Adipose tissue (tissue), 3 donors: ENCODE results near the gene FITM1. TPM values are rescaled to one million over a fixed set of nuclear protein-coding genes. Genes with fewer than 3 reads are reported as not detected.
"Not testable (repeated sequence)": the region's sequence is repeated elsewhere in the genome, so short reads cannot be mapped to it uniquely, and the experiment has no call there.

ENCODE experiments used
- H3K27ac ChIP-seq: one replicate; pipeline ENCODE4 v1.5.1; 2013; ENCODE audit warnings: low read depth, low read length
- WGBS, 3 donors: extraction: QIAGEN DNeasy Blood & Tissue Kit; methylation state at CpG; one replicate each; pipeline ENCODE4 v1.1.7; 2013; 5-methylcytosine and 5-hydroxymethylcytosine counted together
- polyA plus RNA-seq, 3 donors: library from polyadenylated mRNA; stranded (reverse); fragments of 200-250 nt; gene quantifications; one replicate each; pipeline ENCODE4 v1.2.3, GENCODE V29; 2013
- donor health status: healthy with polysubstance abuse.
- donor health status: Bipolar disorder and iron deficiency.
- donor health status: healthy.

The FITM1 gene
- polyA plus RNA-seq, 3 donors = 0.61 to 4.6 TPM; not detected in 1

- no peak overlapping the region for H3K27ac ChIP-seq
Measured at GRCh38 chr14:24095271-24096068, 35.0 kb upstream of the FITM1 start.

GRCh38 chr14:24096545-24097181 is 33.8 kb upstream of the FITM1 start:
- H3K27ac ChIP-seq = no peak overlapping the region
- 92 to 97% (median 95%) methylated on average over 8 of the region's 8 CpGs for WGBS, 3 donors

More at GRCh38 chr14:24095271-24096068, 35.0 kb upstream of the FITM1 start:
- WGBS, 3 donors = 34 to 39% (median 37%) methylated on average over 12 of the region's 12 CpGs

GRCh38 chr14:24098229-24098926 is 32.1 kb upstream of the FITM1 start:
- no peak overlapping the region for H3K27ac ChIP-seq
- WGBS, 3 donors = 92 to 95% (median 94%) methylated on average over 16 of the region's 16 CpGs

GRCh38 chr14:24098927-24099813 is 31.3 kb upstream of the FITM1 start:
- no peak overlapping the region for H3K27ac ChIP-seq
- WGBS, 3 donors = 44 to 88% (median 73%) methylated on average over 17 of the region's 17 CpGs

GRCh38 chr14:24100197-24100981 is 30.1 kb upstream of the FITM1 start:
- no peak overlapping the region for H3K27ac ChIP-seq
- WGBS, 3 donors = 80 to 81% (median 80%) methylated on average over 4 of the region's 4 CpGs

GRCh38 chr14:24100982-24101494 is 29.4 kb upstream of the FITM1 start:
- WGBS, 3 donors = 81 to 94% (median 91%) methylated on average over 3 of the region's 3 CpGs
- H3K27ac ChIP-seq = no peak overlapping the region

- 78 to 93% (median 90%) methylated on average over 7 of the region's 7 CpGs for WGBS, 3 donors
Measured at GRCh38 chr14:24102357-24103048, 28.0 kb upstream of the FITM1 start.

GRCh38 chr14:24103451-24103850 is 27.0 kb upstream of the FITM1 start:
- no peak overlapping the region for H3K27ac ChIP-seq
- 92 to 95% (median 93%) methylated on average over 13 of the region's 13 CpGs for WGBS, 3 donors

More at GRCh38 chr14:24102357-24103048, 28.0 kb upstream of the FITM1 start:
- no peak overlapping the region for H3K27ac ChIP-seq

- H3K27ac ChIP-seq = not testable (repeated sequence)
- WGBS, 3 donors = 93 to 95% (median 94%) methylated on average over 8 of the region's 8 CpGs
Measured at GRCh38 chr14:24105609-24106239, 24.7 kb upstream of the FITM1 start.

GRCh38 chr14:24106672-24107271 is 23.7 kb upstream of the FITM1 start:
- WGBS, 3 donors = 80 to 93% (median 85%) methylated on average over 4 of the region's 4 CpGs
- no peak overlapping the region for H3K27ac ChIP-seq

GRCh38 chr14:24108336-24108874 is 22.1 kb upstream of the FITM1 start:
- H3K27ac ChIP-seq = no peak overlapping the region
- WGBS, 3 donors = 37 to 54% (median 50%) methylated on average over 5 of the region's 5 CpGs

GRCh38 chr14:24110060-24110459 is 20.4 kb upstream of the FITM1 start:
- WGBS, 3 donors = 72 to 79% (median 76%) methylated on average over 9 of the region's 9 CpGs
- H3K27ac ChIP-seq = no peak overlapping the region

GRCh38 chr14:24110523-24110922 is 19.9 kb upstream of the FITM1 start:
- H3K27ac ChIP-seq = no peak overlapping the region
- 11 to 71% (median 40%) methylated on average over 1 of the region's 1 CpG for WGBS, 3 donors

- WGBS, 3 donors = 12 to 24% (median 23%) methylated on average over 15 of the region's 15 CpGs
- H3K27ac ChIP-seq = peak overlapping the region; percentile 99
Measured at GRCh38 chr14:24113379-24113800, 17.1 kb upstream of the FITM1 start.

- peak overlapping the region; percentile 99 for H3K27ac ChIP-seq
- WGBS, 3 donors = 0 to 2% (median 1%) methylated on average over 42 of the region's 42 CpGs
Measured at GRCh38 chr14:24113801-24114531, 16.5 kb upstream of the FITM1 start.
